K562 (cell line): ENCODE data around the gene ALK. TPM values are rescaled to one million over a fixed set of nuclear protein-coding genes. Genes with fewer than 3 reads are reported as not detected.

ENCODE experiments used
- ATAC-seq: fragments of 200-7000 bp; cut with Tn5 transposase; 3 replicates; pipeline ENCODE4 v1.9.1; 2020; ENCODE audit warnings: moderate library complexity
- BruUV-seq: library from RNA; stranded (reverse); fragments of 400-500 nt; replicated peaks from 2 replicates; lab custom pipeline; 2021; lab: Mats Ljungman, UMichigan
- CTCF ChIA-PET: fragments of 300-600 bp; formaldehyde crosslinking; extraction: SDS; loops from one replicate; lab custom pipeline; 2021; ENCODE audit warnings: low intra/inter-chr PET ratio; lab: Yijun Ruan, JAX
- POLR2A ChIA-PET: fragments of 300-600, 350-650 bp; sonication (Branson Sonifier 250); formaldehyde crosslinking; extraction: SDS; loops from one replicate; lab custom pipeline; 2021; ENCODE audit warnings: antibody characterized with exemption, inconsistent platforms; lab: Yijun Ruan, JAX
- DNase-seq, 4 experiments: peaks; one replicate each; pipeline versions ENCODE4 v3.0.0 to v3.0.0-alpha.2; 2011 to 2018; ENCODE audit warnings: low spot score in 3 of 4, mixed read lengths in 3 of 4; ENCODE audit errors: extremely low read depth in 1 of 4
- FAIRE-seq: peaks from 2 replicates; lab custom pipeline; 2011; peaks lifted over from hg19 to GRCh38; lab: Jason Lieb, UNC
- H2AFZ ChIP-seq: 2 replicates; pipeline ENCODE4 v1.6.0; 2011; ENCODE audit warnings: low read depth, low read length, control low read depth, inconsistent platforms
- H3K27ac ChIP-seq: fragments of 200-600 bp; 3 replicates; pipeline ENCODE4 v1.8.0; 2011; ENCODE audit warnings: low read depth, mild to moderate bottlenecking, control low read depth, inconsistent platforms, low read length, moderate library complexity, mixed read lengths; ENCODE audit errors: extremely low read depth
- H3K27me3 ChIP-seq, 2 experiments: fragments of 300-600 bp in 1 of 2; 2 replicates in 1 of 2; 3 replicates in 1 of 2; pipeline versions ENCODE4 v1.6.0 to v1.8.0; 2011; ENCODE audit warnings: inconsistent platforms in 2 of 2, low read length in 2 of 2, mild to moderate bottlenecking in 1 of 2, mixed read lengths in 1 of 2, moderate library complexity in 1 of 2; ENCODE audit not compliant: control insufficient read depth in 2 of 2, insufficient read depth in 2 of 2
- H3K36me3 ChIP-seq: fragments of 300-600 bp; 3 replicates; pipeline ENCODE4 v1.8.0; 2011; ENCODE audit warnings: mild to moderate bottlenecking, low read length, inconsistent platforms; ENCODE audit not compliant: control insufficient read depth, insufficient read depth
- H3K4me1 ChIP-seq, 2 experiments: fragments of 200-600 bp in 1 of 2; replicated peaks in 1 of 2; 2 replicates in 1 of 2; 3 replicates in 1 of 2; pipeline versions ENCODE4 v1.5.1 to v1.8.0; 2011; ENCODE audit warnings: inconsistent platforms in 2 of 2, low read length in 2 of 2, mild to moderate bottlenecking in 1 of 2, mixed read lengths in 1 of 2, moderate library complexity in 1 of 2; ENCODE audit not compliant: control insufficient read depth in 2 of 2, insufficient read depth in 2 of 2
- H3K4me2 ChIP-seq: 2 replicates; pipeline ENCODE4 v1.6.1; 2011; ENCODE audit warnings: low read length, control low read depth, inconsistent platforms, mixed read lengths; ENCODE audit not compliant: insufficient read depth
- H3K4me3 ChIP-seq: fragments of 200-600 bp; sonication (generic), shearing (Covaris generic); 2 replicates; pipeline ENCODE4 v1.5.1; 2016; ENCODE audit warnings: control low read depth, inconsistent platforms
- H3K79me2 ChIP-seq: fragments of 200-600 bp; 3 replicates; pipeline ENCODE4 v1.8.0; 2011; ENCODE audit warnings: low read length, inconsistent platforms; ENCODE audit not compliant: control insufficient read depth, insufficient read depth
- H3K9ac ChIP-seq, 2 experiments: 2 replicates each; pipeline versions ENCODE4 v1.6.0 to v1.6.1; 2011; ENCODE audit warnings: low read depth in 2 of 2, low read length in 2 of 2, control low read depth in 1 of 2, inconsistent platforms in 1 of 2, mild to moderate bottlenecking in 1 of 2, mixed read lengths in 1 of 2; ENCODE audit not compliant: insufficient read depth in 1 of 2
- H3K9me1 ChIP-seq: one replicate; pipeline ENCODE4 v1.6.0; 2011; ENCODE audit warnings: inconsistent platforms, mild to moderate bottlenecking, low read length, moderate library complexity; ENCODE audit not compliant: control insufficient read depth, insufficient read depth
- H3K9me3 ChIP-seq: replicated peaks from 2 replicates; pipeline ENCODE4 v1.5.1; 2011; ENCODE audit warnings: low read depth, low read length, inconsistent platforms; ENCODE audit not compliant: control insufficient read depth, insufficient read depth
- H4K20me1 ChIP-seq: replicated peaks from 2 replicates; pipeline ENCODE4 v1.6.1; 2011; ENCODE audit warnings: low read length, inconsistent platforms, mixed read lengths; ENCODE audit not compliant: control insufficient read depth, insufficient read depth
- BCOR ChIP-seq: fragments of 450-650 bp; IDR thresholded peaks from 2 replicates; pipeline ENCODE4 v1.6.1; 2016
- HDAC2 ChIP-seq: fragments of 450-650 bp; IDR thresholded peaks from 2 replicates; pipeline ENCODE4 v1.6.1; 2016; ENCODE audit warnings: mild to moderate bottlenecking
- MAFF ChIP-seq: IDR thresholded peaks from 2 replicates; pipeline ENCODE4 v1.6.1; 2012; ENCODE audit warnings: low read length, improper control_type of control experiment
- MEIS2 ChIP-seq: fragments of 450-650 bp; IDR thresholded peaks from 2 replicates; pipeline ENCODE4 v1.6.1; 2014; ENCODE audit warnings: mild to moderate bottlenecking; ENCODE audit not compliant: partially characterized antibody
- MTA2 ChIP-seq: fragments of 450-650 bp; IDR thresholded peaks from 2 replicates; pipeline ENCODE4 v1.6.1; 2016; ENCODE audit warnings: low read depth
- PPARD ChIP-seq: fragments of 250-450 bp; sonication (Bioruptor Pico); IDR thresholded peaks from 2 replicates; pipeline ENCODE4 v1.8.0; 2022; ENCODE audit warnings: inconsistent platforms, mild to moderate bottlenecking, moderate library complexity
- PTRF ChIP-seq: fragments of 450-650 bp; IDR thresholded peaks from 2 replicates; pipeline ENCODE4 v1.6.1; 2016; ENCODE audit warnings: mild to moderate bottlenecking, missing genetic modification characterization, missing compliant biosample characterization
- RCOR1 ChIP-seq, 2 experiments: IDR thresholded peaks; 2 replicates each; pipeline ENCODE4 v1.6.1; 2012; ENCODE audit warnings: low read depth in 2 of 2, low read length in 2 of 2, borderline replicate concordance in 1 of 2, improper control_type of control experiment in 1 of 2
- SOX6 ChIP-seq: fragments of 450-650 bp; IDR thresholded peaks from 2 replicates; pipeline ENCODE4 v1.6.1; 2014; ENCODE audit warnings: mild to moderate bottlenecking
- THRAP3 ChIP-seq: fragments of 450-650 bp; IDR thresholded peaks from 2 replicates; pipeline ENCODE4 v1.6.1; 2016; ENCODE audit warnings: mild to moderate bottlenecking, inconsistent platforms, borderline replicate concordance
- ZC3H11A ChIP-seq: IDR thresholded peaks from 2 replicates; pipeline ENCODE4 v1.6.1; 2012; ENCODE audit warnings: low read depth, low read length, improper control_type of control experiment
- ZFP1 ChIP-seq: fragments of 450-650 bp; formaldehyde crosslinking; IDR thresholded peaks from 2 replicates; pipeline ENCODE4 v1.4.0; 2020; ENCODE audit warnings: mild to moderate bottlenecking, mixed read lengths
- ZNF165 ChIP-seq: fragments of 250-450 bp; sonication (Bioruptor Pico); IDR thresholded peaks from 2 replicates; pipeline ENCODE4 v1.4.0; 2020; ENCODE audit warnings: borderline replicate concordance
- ZNF274 ChIP-seq: IDR thresholded peaks from 2 replicates; pipeline ENCODE4 v1.6.1; 2011; ENCODE audit warnings: low read depth, mild to moderate bottlenecking, low read length, moderate library complexity, borderline replicate concordance
- ZNF280B ChIP-seq: fragments of 250-450 bp; sonication (Bioruptor Pico); IDR thresholded peaks from 2 replicates; pipeline ENCODE4 v1.5.1; 2021; ENCODE audit warnings: mild to moderate bottlenecking
- ZSCAN29 ChIP-seq: fragments of 450-650 bp; IDR thresholded peaks from 2 replicates; pipeline ENCODE4 v1.6.1; 2017
- ZZZ3 ChIP-seq: fragments of 450-650 bp; IDR thresholded peaks from 2 replicates; pipeline ENCODE4 v1.6.1; 2016; ENCODE audit warnings: antibody characterized with exemption, mild to moderate bottlenecking, moderate library complexity
- whole genome bisulfite sequencing: fragments of 100-300 bp; shearing (Covaris generic); methylation state at CpG from one replicate; pipeline ENCODE4 v1.1.6; 2016; ENCODE audit warnings: low coverage, mixed read lengths; ENCODE audit not compliant: insufficient coverage; ENCODE audit errors: missing lambda C conversion rate; 5-methylcytosine and 5-hydroxymethylcytosine counted together
- in situ Hi-C: fragments of 300-500 bp; cut with MboI; formaldehyde crosslinking; loops from 4 replicates; pipeline ENCODE4 v1.15.0; 2018; ENCODE audit warnings: inconsistent platforms, mixed read lengths
- intact Hi-C: fragments of 100-400 bp; cut with micrococcal nuclease; formaldehyde crosslinking; loops from 2 replicates; pipeline ENCODE4 v1.14.2; 2022
- polyA plus RNA-seq, 8 experiments: library from polyadenylated mRNA; depleted of rRNA in 4 of 8; stranded (reverse) in 5 of 8; unstranded in 3 of 8; fragments of >200 nt; fragmentation: Nextera tagmentation in 2 of 8; fragmentation: Illumina TruSeq in 1 of 8; extraction: Ambion mirVana in 2 of 8; extraction: Trizol in 1 of 8; gene quantifications; 2 replicates each; pipeline versions ENCODE4 v1.2.1 to v1.2.3, GENCODE V29; 2011 to 2014; ENCODE audit warnings: inconsistent platforms in 1 of 8, missing spikeins in 1 of 8
- total RNA-seq, 7 experiments: library from RNA; depleted of rRNA in 6 of 7; stranded (reverse); fragments of >200 nt in 6 of 7; fragmentation: Illumina TruSeq in 2 of 7; extraction: Trizol in 2 of 7; gene quantifications; 2 replicates each; pipeline versions ENCODE4 v1.2.1 to v1.2.3, GENCODE V29; 2011 to 2021; ENCODE audit warnings: low replicate concordance in 1 of 7
- TF ChIP-seq, protein P1 (sequence below), 2 experiments: IDR thresholded peaks in 1 of 2; conservative IDR thresholded peaks in 1 of 2; 2 replicates each; pipeline ENCODE4 v1.6.1; 2016; ENCODE audit warnings: low read depth in 2 of 2, mild to moderate bottlenecking in 1 of 2, missing compliant biosample characterization in 1 of 2, missing genetic modification characterization in 1 of 2, moderate library complexity in 1 of 2
- TF ChIP-seq, protein P2 (sequence below): fragments of 450-650 bp; IDR thresholded peaks from one replicate; pipeline ENCODE4 v1.6.1; 2018; ENCODE audit warnings: mild to moderate bottlenecking, moderate library complexity; ENCODE audit not compliant: partially characterized antibody

Gene ALK
- total and polyA plus RNA-seq, 9 of the 15 experiments (the other 6 are each of a cell fraction or from before 2014, with no cell fraction given), result not detected

GRCh38 chr2:29166242-29167039 is 754.9 kb downstream of the ALK start:
- in situ Hi-C loops, result no loop called here
- no peak overlapping the region for H3K4me2 ChIP-seq

More at GRCh38 chr2:29166242-29167039, 754.9 kb downstream of the ALK start:
- H2AFZ ChIP-seq, result no peak overlapping the region
- no peaks in the 10 kb centered on the region for H4K20me1 ChIP-seq
- CTCF ChIA-PET, result no interaction called here
- no peak overlapping the region for H3K4me3 ChIP-seq
- no peak overlapping the region for H3K27ac ChIP-seq
- H3K9me1 ChIP-seq, result no peaks in the 10 kb centered on the region
- FAIRE-seq, result no peak
- no TSS peak for BruUV-seq
- no peak for DNase-seq
- POLR2A ChIA-PET, result interaction anchor here (1.3 kb wide), 1 partner anchor 49 kb away, joined by 4 read pairs; no protein-coding TSS in a partner anchor
- WGBS, result 0% methylated on average over 1 of the region's 1 CpG
- no peak overlapping the region for H3K9ac ChIP-seq
- no peak for TF ChIP-seq ZC3H11A
- no peak for TF ChIP-seq MEIS2
- TF ChIP-seq ZNF274, result no peak
- TF ChIP-seq ZNF280B (CRISPR knock-in tag), result no peak
- TF ChIP-seq ZFP1 (CRISPR knock-in tag), result no peak
- TF ChIP-seq ZSCAN29, result no peak
- TF ChIP-seq PPARD (CRISPR knock-in tag), result no peak
- TF ChIP-seq MAFF, result no peak
- TF ChIP-seq HDAC2, result no peak
- no peak for TF ChIP-seq PTRF
- no peak for TF ChIP-seq THRAP3
- TF ChIP-seq SOX6, result no peak
- no peak for TF ChIP-seq RCOR1 (IDR thresholded peaks at IDR 0.05; ENCODE audit: borderline replicate concordance in 1 of 2, low read depth in 2 of 2, low read length in 2 of 2)
- TF ChIP-seq, protein P1, sequence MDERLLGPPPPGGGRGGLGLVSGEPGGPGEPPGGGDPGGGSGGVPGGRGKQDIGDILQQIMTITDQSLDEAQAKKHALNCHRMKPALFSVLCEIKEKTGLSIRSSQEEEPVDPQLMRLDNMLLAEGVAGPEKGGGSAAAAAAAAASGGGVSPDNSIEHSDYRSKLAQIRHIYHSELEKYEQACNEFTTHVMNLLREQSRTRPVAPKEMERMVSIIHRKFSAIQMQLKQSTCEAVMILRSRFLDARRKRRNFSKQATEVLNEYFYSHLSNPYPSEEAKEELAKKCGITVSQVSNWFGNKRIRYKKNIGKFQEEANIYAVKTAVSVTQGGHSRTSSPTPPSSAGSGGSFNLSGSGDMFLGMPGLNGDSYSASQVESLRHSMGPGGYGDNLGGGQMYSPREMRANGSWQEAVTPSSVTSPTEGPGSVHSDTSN (CRISPR knock-in tag; IDR thresholded peaks at IDR 0.05; ENCODE audit: low read depth), result no peak
- TF ChIP-seq, protein P1 (tag; conservative IDR thresholded peaks at IDR 0.05; ENCODE audit: low read depth), result no peak
- TF ChIP-seq MTA2, result no peak
- TF ChIP-seq BCOR, result no peak
- TF ChIP-seq, protein P2, sequence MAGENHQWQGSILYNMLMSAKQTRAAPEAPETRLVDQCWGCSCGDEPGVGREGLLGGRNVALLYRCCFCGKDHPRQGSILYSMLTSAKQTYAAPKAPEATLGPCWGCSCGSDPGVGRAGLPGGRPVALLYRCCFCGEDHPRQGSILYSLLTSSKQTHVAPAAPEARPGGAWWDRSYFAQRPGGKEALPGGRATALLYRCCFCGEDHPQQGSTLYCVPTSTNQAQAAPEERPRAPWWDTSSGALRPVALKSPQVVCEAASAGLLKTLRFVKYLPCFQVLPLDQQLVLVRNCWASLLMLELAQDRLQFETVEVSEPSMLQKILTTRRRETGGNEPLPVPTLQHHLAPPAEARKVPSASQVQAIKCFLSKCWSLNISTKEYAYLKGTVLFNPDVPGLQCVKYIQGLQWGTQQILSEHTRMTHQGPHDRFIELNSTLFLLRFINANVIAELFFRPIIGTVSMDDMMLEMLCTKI, result no peak
- TF ChIP-seq ZNF165 (CRISPR knock-in tag), result no peak
- TF ChIP-seq ZZZ3, result no peak
- ATAC-seq, result no peak
- H3K27me3 ChIP-seq, result no peaks in the 10 kb centered on the region
- no peaks in the 10 kb centered on the region for H3K9me3 ChIP-seq
- intact Hi-C loops, result no loop called here
- no peaks in the 10 kb centered on the region for H3K79me2 ChIP-seq
- no peaks in the 10 kb centered on the region for H3K36me3 ChIP-seq
- H3K4me1 ChIP-seq, result no peaks in the 10 kb centered on the region; a peak in 1 of 5 replicates
